Colonic mucosa (tissue), 4 donors: ENCODE data around the gene PIK3R2. TPM values are rescaled to one million over a fixed set of nuclear protein-coding genes. Genes with fewer than 3 reads are reported as not detected.

Experiments used
- DNase-seq: peaks from one replicate; pipeline ENCODE4 v3.0.0-alpha.2; 2020
- H3K27ac ChIP-seq: fragments of 200-600 bp; one replicate; pipeline ENCODE4 v1.8.0; 2021
- H3K27me3 ChIP-seq: fragments of 200-600 bp; one replicate; pipeline ENCODE4 v1.8.0; 2021
- H3K36me3 ChIP-seq: fragments of 200-600 bp; one replicate; pipeline ENCODE4 v1.8.0; 2021
- H3K4me1 ChIP-seq: fragments of 200-600 bp; one replicate; pipeline ENCODE4 v1.8.0; 2021; ENCODE audit warnings: mild to moderate bottlenecking
- H3K4me3 ChIP-seq: fragments of 200-600 bp; one replicate; pipeline ENCODE4 v1.8.0; 2021
- H3K9ac ChIP-seq, 2 donors: one replicate each; pipeline ENCODE4 v1.7.0; 2013; ENCODE audit warnings: control low read depth in 2 of 2, low read depth in 2 of 2, low read length in 2 of 2
- H3K9me3 ChIP-seq: fragments of 200-600 bp; one replicate; pipeline ENCODE4 v1.8.0; 2021
- intact Hi-C: fragments of 100-400 bp; cut with DNase I; formaldehyde crosslinking; loops from one replicate; pipeline ENCODE4 v1.14.1; 2022
- total RNA-seq, 2 donors: library from RNA; stranded (reverse); fragmentation: NEBNext Ultra II Directional in 1 of 2; extraction: Animal tissue kit (Norgen Biotek cat#: 25700) in 1 of 2; gene quantifications; one replicate each; pipeline ENCODE4 v1.2.1, GENCODE V29; 2021
- TF ChIP-seq, protein P1 (sequence below): fragments of 200-600 bp; IDR thresholded peaks from one replicate; pipeline ENCODE4 v1.8.0; 2022; ENCODE audit warnings: antibody characterized with exemption, mild to moderate bottlenecking
- donor health status: healthy.
- donor health status: DM: no; HTN: no; CAD: no.
- donor health status: DM: no; HTN: no; CAD: no.

PIK3R2 gene
- total RNA-seq, 2 donors from 2014 or later, result 42.9 to 48.2 TPM

DNA sequence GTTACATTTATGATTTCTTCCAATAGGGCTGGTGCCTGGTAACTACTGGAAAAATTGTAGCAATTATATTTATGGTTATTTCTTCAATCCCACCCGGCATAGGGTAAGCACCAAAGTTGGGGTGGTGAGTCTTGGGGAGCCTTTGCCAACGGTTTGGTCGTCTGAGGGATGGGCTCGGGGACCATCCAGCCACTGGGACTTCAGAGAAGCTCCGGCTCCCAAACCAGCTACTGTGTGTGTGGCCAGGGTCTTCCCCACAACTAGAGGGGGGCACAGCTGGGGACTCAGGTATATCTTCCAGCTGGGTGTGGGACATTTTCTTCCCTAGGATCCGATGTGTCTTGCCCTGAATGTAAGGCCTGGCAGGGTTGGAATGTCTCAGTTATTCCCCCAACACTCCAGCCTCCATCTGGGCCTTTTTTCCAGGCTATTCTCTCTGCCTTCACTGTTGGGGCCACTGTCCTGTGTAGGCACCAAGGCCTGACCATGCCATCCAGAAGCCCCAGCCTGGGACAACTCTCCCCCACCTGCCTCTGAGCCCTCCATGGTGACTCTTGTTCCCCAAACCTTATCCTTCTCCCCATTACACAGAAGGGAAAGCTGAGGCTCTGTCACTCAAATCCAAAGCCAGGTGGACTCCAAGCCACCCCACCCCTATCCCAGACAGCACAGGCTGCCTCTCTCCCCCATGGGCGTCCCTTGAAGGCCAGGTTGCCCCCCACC is 19.5 kb downstream of the PIK3R2 start:
- DNase-seq, result no peak
- H3K27me3 ChIP-seq, result no peaks in the 10 kb centered on the region
- H3K36me3 ChIP-seq, result peaks cover 6% of the 10 kb centered on the region
- intact Hi-C loops, result no loop called here
- no peaks in the 10 kb centered on the region for H3K9me3 ChIP-seq
- H3K4me3 ChIP-seq, result no peak overlapping the region
- H3K27ac ChIP-seq, result no peak overlapping the region
- H3K4me1 ChIP-seq, result peaks cover 8% of the 10 kb centered on the region
- TF ChIP-seq, protein P1, sequence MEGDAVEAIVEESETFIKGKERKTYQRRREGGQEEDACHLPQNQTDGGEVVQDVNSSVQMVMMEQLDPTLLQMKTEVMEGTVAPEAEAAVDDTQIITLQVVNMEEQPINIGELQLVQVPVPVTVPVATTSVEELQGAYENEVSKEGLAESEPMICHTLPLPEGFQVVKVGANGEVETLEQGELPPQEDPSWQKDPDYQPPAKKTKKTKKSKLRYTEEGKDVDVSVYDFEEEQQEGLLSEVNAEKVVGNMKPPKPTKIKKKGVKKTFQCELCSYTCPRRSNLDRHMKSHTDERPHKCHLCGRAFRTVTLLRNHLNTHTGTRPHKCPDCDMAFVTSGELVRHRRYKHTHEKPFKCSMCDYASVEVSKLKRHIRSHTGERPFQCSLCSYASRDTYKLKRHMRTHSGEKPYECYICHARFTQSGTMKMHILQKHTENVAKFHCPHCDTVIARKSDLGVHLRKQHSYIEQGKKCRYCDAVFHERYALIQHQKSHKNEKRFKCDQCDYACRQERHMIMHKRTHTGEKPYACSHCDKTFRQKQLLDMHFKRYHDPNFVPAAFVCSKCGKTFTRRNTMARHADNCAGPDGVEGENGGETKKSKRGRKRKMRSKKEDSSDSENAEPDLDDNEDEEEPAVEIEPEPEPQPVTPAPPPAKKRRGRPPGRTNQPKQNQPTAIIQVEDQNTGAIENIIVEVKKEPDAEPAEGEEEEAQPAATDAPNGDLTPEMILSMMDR, result no peak
- peak overlapping the region in 1 of 2 donors; percentile 21 for H3K9ac ChIP-seq

DNA sequence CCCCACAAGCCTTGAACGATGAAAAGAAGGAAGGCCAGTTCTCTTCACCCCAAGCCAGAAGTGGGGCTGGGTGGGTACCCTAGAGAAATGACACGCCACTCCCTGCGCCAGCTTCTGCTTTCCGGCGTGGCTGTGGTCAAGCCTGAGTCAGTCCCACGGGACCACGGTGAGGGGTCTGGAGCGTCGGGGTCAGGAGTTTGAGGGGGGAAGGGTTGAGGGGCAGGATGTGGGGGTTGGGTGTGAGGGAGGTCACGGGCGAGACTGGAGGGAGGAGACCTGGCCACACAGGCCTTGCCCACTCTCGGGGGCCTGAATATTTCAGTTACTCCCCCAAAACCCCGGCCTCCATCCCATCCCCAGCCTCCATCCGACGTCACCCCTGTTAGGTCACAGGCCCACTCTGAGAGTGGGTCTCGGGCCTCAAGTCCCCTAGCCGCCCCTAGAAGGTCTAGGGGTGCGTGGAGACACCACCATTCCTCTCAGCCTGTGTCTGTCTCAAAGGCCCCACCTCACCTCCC is 20.1 kb downstream of the PIK3R2 start:
- TF ChIP-seq, protein P1, result no peak
- H3K36me3 ChIP-seq, result peaks cover 11% of the 10 kb centered on the region
- H3K9me3 ChIP-seq, result no peaks in the 10 kb centered on the region
- H3K4me1 ChIP-seq, result peaks cover 8% of the 10 kb centered on the region
- peak overlapping the region; percentile 70 to 84 for H3K9ac ChIP-seq
- H3K27ac ChIP-seq, result peak overlapping the region; percentile 69
- intact Hi-C loops, result no loop called here
- no peak for DNase-seq
- peak overlapping the region; percentile 61 for H3K4me3 ChIP-seq
- H3K27me3 ChIP-seq, result no peaks in the 10 kb centered on the region

DNA sequence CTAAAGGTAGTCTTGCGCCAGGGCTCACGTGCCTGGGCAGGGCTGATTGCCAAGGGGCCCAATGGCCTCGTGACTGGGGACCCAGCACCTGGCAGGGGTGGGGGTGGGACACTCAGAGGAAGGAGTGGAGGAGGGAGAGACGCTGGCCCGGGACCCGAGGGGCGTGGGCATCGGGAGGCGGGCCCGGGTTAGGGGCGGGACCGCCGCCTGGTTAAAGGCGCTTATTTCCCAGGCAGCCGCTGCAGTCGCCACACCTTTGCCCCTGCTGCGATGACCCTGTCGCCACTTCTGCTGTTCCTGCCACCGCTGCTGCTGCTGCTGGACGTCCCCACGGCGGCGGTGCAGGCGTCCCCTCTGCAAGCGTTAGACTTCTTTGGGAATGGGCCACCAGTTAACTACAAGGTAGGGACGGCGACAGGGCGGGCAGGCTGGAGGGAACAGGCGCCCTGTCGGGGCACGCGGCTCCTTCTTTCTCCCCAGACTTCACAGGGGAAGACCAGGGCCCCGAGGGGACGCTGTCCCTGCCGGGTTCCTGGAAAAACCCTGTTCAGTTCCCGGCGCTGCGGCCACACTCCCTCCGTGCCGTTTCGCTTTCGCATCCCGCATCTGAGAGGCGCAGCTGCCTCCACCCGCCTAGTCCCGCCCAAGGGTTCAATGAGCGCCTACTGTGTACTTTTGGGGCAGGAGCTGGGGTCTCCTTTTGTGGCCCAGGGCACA is 20.8 kb downstream of the PIK3R2 start, which contains the start of gene IFI30:
Gene IFI30, plus strand, starts transcription at position 242 of the 717 bp plus-strand sequence. Its CDS starts 29 bp downstream, at position 271.
- peak; percentile 85 for DNase-seq
- Histone ChIP-seq H3K27me3 (no peaks in the 10 kb centered on the region), H3K36me3 (peaks cover 11% of the 10 kb centered on the region), H3K9me3 (no peaks in the 10 kb centered on the region), H3K4me1 (peaks cover 8% of the 10 kb centered on the region), H3K27ac (peak within 1 kb of the TSS; percentile 69), H3K9ac (peak within 1 kb of the TSS; percentile 70 to 84), H3K4me3 (peak within 1 kb of the TSS; percentile 61)
- intact Hi-C loops, result no loop called here
- TF ChIP-seq, protein P1, result no peak

DNA sequence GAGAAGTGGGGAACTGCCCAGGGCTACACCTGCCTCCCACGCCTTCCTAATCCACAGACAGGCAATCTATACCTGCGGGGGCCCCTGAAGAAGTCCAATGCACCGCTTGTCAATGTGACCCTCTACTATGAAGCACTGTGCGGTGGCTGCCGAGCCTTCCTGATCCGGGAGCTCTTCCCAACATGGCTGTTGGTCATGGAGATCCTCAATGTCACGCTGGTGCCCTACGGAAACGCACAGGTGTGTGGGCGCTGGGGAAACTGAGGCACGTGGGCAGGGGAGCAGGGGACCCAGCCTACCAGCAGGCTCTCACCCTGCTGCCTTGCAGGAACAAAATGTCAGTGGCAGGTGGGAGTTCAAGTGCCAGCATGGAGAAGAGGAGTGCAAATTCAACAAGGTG is 22.0 kb downstream of the PIK3R2 start:
- peak overlapping the region in 1 of 2 donors; percentile 6 for H3K9ac ChIP-seq
- intact Hi-C loops, result no loop called here

More for the DNA sequence above, 22.0 kb downstream of the PIK3R2 start:
- peaks cover 11% of the 10 kb centered on the region for H3K36me3 ChIP-seq
- H3K4me3 ChIP-seq, result peak overlapping the region; percentile 61
- no peak for DNase-seq
- H3K4me1 ChIP-seq, result peaks cover 8% of the 10 kb centered on the region
- H3K27me3 ChIP-seq, result no peaks in the 10 kb centered on the region
- H3K9me3 ChIP-seq, result no peaks in the 10 kb centered on the region
- TF ChIP-seq, protein P1, result no peak
- peak overlapping the region; percentile 69 for H3K27ac ChIP-seq
